Testis (tissue), 5 donors: Measurements from ENCODE around the gene RCHY1. TPM values are rescaled to one million over a fixed set of nuclear protein-coding genes. Genes with fewer than 3 reads are reported as not detected.
A peak's percentile ranks its signal among the peaks of the same experiment; 100 is the strongest.

Source experiments
- DNase-seq: peaks from one replicate; pipeline ENCODE4 v3.0.0-alpha.2; 2019
- H3K27ac ChIP-seq, 2 donors: fragments of 200-600 bp; sonication (generic); one replicate each; pipeline ENCODE4 v1.5.1; 2019
- H3K27me3 ChIP-seq: fragments of 200-600 bp; sonication (generic); one replicate; pipeline ENCODE4 v1.5.1; 2019
- H3K36me3 ChIP-seq: fragments of 200-600 bp; sonication (generic); one replicate; pipeline ENCODE4 v1.5.1; 2017; ENCODE audit warnings: low read depth; ENCODE audit errors: missing control alignments
- H3K4me1 ChIP-seq: fragments of 200-600 bp; sonication (generic); one replicate; pipeline ENCODE4 v1.5.1; 2019
- H3K4me3 ChIP-seq, 2 donors: fragments of 200-600 bp; sonication (generic); one replicate each; pipeline ENCODE4 v1.5.1; 2017 to 2019
- H3K9me3 ChIP-seq: fragments of 200-600 bp; sonication (generic); one replicate; pipeline ENCODE4 v1.5.1; 2017
- POLR2A ChIP-seq: fragments of 450-650 bp; IDR thresholded peaks from one replicate; pipeline ENCODE4 v1.6.1; 2017; ENCODE audit warnings: antibody characterized with exemption, mild to moderate bottlenecking, moderate library complexity
- WGBS, 2 donors: methylation state at CpG; one replicate each; pipeline ENCODE4 v1.1.5; 2018; 5-methylcytosine and 5-hydroxymethylcytosine counted together
- intact Hi-C: fragments of 100-400 bp; cut with DNase I; formaldehyde crosslinking; loops from one replicate; pipeline ENCODE4 v1.15.1; 2023; ENCODE audit warnings: low total_unique reads
- long read RNA-seq, 2 donors: transcript quantifications; one replicate each; lab custom pipeline, GENCODE V29; 2026
- polyA plus RNA-seq: library from polyadenylated mRNA; stranded (reverse); fragments of 350-450 nt; fragmentation: Illumina TruSeq; extraction: RNeasy Lipid Tissue Mini Kit (QIAGEN cat#74804); gene quantifications from one replicate; pipeline ENCODE4 v1.2.3, GENCODE V29; 2014; ENCODE audit warnings: low read depth, low replicate concordance; ENCODE audit not compliant: insufficient read depth
- total RNA-seq, 2 donors: library from RNA; depleted of rRNA; stranded (reverse); fragments of >200 nt; gene quantifications; one replicate each; pipeline ENCODE4 v1.2.3, GENCODE V29; 2016
- TF ChIP-seq, protein P1 (sequence below), 3 experiments: fragments of 450-650 bp in 2 of 3; fragments of 200-600 bp in 1 of 3; sonication (generic) in 1 of 3; IDR thresholded peaks; one replicate each; pipeline ENCODE4 v1.5.1; 2016 to 2019; ENCODE audit warnings: antibody characterized with exemption in 3 of 3, mild to moderate bottlenecking in 2 of 3, moderate library complexity in 1 of 3

The RCHY1 gene
- total RNA-seq (10 to 100 TPM; 35.5 to 44.5 TPM), polyA plus RNA-seq (49.5 TPM)
- long read RNA-seq, donor 1, full-length matches to known transcripts = 25 of 25 reads
- long read RNA-seq, donor 1, partial matches to known transcripts = 0 of 25 reads
- long read RNA-seq, donor 1, other reads (novel, unspliced or antisense) = 0 of 25 reads
- long read RNA-seq, donor 2, full-length matches to known transcripts = 10 of 10 reads
- long read RNA-seq, donor 2, partial matches to known transcripts = 0 of 10 reads
- long read RNA-seq, donor 2, other reads (novel, unspliced or antisense) = 0 of 10 reads

DNA sequence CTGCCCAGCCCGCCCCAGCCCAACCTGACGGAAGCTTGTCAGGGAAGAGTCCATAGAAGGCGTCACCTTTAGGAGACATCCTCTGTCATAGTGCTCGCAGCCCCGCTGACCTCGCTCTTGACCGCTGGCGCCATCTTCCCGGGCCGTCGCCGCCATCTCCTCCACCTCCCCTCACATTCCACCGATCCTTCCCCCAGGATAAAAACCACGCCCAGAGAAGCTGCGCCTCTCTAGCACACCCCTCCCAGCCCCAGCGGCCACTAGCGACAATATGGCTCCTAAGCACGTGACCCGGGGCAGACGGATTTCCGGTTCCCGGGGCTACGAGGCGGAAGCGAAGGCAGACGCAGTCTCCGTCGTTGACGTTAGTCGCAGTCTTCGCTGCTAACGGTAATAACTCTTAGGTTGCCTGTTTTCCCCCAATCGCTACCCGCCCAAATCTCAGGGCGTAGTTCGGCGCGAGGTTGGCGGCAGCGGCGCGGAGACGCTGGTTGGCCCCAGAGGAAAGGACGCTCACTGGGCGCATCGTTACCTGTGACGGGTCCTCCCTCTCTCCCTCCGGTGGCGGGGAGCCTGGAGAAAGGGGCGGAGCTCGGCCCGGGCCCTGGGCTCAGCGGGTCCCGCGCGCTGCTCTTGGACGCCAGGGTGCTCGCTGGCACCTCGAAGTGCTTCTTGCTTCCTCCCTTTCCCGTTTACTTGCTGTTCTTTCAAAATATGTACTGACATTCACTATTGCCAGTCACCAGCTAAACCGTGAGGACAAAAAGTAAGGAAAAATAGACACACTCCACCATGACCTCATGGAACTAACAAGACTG, at the start of gene RCHY1, which contains the start of gene THAP6:
TSS of gene RCHY1 (minus strand) at position 273 of the 818 bp plus-strand sequence. CDS start at position 156, 117 bp downstream.
TSS of gene THAP6 (plus strand) at position 343 of the 818 bp plus-strand sequence. CDS start 980 bp downstream, outside the sequence.
- peak; percentile 98 for DNase-seq
- WGBS, 2 donors = 1% methylated on average over 24 to 61 of the region's 61 CpGs
- no peak for TF ChIP-seq POLR2A
- TF ChIP-seq, protein P1, sequence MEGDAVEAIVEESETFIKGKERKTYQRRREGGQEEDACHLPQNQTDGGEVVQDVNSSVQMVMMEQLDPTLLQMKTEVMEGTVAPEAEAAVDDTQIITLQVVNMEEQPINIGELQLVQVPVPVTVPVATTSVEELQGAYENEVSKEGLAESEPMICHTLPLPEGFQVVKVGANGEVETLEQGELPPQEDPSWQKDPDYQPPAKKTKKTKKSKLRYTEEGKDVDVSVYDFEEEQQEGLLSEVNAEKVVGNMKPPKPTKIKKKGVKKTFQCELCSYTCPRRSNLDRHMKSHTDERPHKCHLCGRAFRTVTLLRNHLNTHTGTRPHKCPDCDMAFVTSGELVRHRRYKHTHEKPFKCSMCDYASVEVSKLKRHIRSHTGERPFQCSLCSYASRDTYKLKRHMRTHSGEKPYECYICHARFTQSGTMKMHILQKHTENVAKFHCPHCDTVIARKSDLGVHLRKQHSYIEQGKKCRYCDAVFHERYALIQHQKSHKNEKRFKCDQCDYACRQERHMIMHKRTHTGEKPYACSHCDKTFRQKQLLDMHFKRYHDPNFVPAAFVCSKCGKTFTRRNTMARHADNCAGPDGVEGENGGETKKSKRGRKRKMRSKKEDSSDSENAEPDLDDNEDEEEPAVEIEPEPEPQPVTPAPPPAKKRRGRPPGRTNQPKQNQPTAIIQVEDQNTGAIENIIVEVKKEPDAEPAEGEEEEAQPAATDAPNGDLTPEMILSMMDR (IDR thresholded peaks at IDR 0.05) = no peak
- Histone ChIP-seq H3K27me3 (no peaks in the 10 kb centered on the region), H3K27ac (peak within 1 kb of the TSS; percentile 94 to 96), H3K36me3 (no peaks in the 10 kb centered on the region), H3K9me3 (no peaks in the 10 kb centered on the region), H3K4me3 (peak within 1 kb of the TSS; percentile 79 to 86), H3K4me1 (peaks cover 10% of the 10 kb centered on the region)
- intact Hi-C loops = loop anchor here (5.0 kb wide), 1 partner anchor 582 kb away; the partner anchor contains the start of gene PARM1

DNA sequence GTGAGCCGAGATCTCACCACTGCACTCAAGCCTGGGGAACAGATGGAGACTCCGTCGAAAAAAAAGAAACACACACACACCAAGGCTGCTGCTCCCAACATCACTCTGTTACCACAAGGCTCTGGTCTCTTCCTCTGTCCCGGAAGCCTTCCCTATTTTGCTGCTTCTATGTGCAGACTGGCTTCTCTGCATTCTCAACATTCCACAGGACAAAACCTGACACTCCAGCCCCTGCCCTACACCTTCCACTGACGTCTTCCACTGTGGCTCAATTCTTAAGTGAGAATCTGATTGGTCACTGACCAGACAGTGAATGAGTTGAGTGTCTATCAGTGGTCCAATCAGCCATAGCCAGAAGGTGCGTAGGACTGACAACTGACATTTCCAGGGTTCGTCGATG, 47.6 kb upstream of the RCHY1 start:
- Histone ChIP-seq H3K36me3 (no peaks in the 10 kb centered on the region), H3K9me3 (no peaks in the 10 kb centered on the region), H3K4me3 (no peak overlapping the region), H3K4me1 (no peaks in the 10 kb centered on the region), H3K27me3 (no peaks in the 10 kb centered on the region), H3K27ac (no peak overlapping the region)
- peak; percentile 22 for DNase-seq
- TF ChIP-seq POLR2A = no peak
- TF ChIP-seq, protein P1 (IDR thresholded peaks at IDR 0.05) = no peak
- 44 to 65% methylated on average over 8 of the region's 8 CpGs for WGBS, 2 donors
- intact Hi-C loops = no loop called here

DNA sequence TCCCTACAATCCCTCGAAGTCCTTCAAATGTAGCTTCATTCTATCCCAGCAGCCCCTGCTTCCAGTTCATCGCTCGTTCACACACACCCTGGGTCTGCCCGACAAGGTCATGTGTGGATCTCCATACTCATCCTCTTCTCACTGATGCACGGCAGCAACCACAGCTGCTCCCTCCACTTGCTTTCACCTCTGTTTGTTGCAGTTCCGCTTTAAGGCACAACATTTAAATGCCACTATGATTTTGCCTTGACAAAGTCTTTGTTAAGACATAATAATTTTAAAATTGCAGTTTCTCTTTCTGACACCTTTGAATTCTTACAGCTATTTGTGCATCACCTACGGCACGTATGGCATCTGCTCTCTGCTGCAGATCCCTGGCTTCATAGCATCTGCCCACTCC, 43.5 kb upstream of the RCHY1 start:
- no peaks in the 10 kb centered on the region for H3K36me3 ChIP-seq
- intact Hi-C loops = no loop called here
- H3K4me1 ChIP-seq = no peaks in the 10 kb centered on the region
- WGBS, 2 donors = 79 to 81% methylated on average over 8 of the region's 8 CpGs
- H3K9me3 ChIP-seq = no peaks in the 10 kb centered on the region
- H3K27me3 ChIP-seq = no peaks in the 10 kb centered on the region
- H3K4me3 ChIP-seq = no peak overlapping the region
- no peak overlapping the region for H3K27ac ChIP-seq
- TF ChIP-seq POLR2A = no peak
- TF ChIP-seq, protein P1 (IDR thresholded peaks at IDR 0.05) = no peak
- DNase-seq = no peak

DNA sequence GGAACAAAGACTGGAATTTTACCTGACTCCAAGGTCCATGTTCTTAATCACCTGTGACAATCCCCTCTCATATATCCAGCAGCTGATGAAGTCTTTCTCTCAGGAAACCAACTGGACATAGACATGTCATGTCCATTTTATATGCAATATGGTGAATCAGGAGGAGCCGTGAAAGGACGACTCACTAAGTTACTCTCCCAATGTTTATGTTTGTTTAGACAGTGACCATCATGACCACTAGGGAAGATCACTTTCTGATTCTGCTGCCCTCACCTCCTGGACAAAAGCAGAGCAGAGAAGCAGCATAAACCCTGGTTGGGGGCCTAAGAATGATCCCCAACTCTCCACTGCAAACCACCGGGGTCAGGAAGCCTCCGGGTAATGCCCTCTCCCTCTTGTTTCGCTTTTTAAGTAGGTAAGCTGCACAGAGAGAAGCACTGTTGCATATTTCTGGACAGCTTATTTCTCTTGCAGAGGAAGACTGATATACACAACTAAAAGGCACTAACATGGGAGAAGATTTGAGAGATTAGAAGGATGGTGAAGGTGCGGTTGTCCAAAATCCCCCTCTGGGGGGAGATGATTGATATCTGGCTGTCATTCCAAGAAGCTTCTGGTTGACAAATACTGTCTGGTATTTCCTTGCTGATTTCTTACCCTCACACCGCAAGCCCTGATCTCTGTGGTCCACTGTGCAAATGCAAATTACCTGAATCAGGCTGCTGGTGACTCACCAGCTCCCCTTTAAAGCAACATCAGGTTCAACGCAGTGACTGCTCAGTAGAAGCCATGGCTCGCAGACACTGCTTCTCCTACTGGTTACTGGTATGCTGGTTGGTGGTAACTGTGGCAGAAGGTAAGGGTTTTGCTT, 41.3 kb upstream of the RCHY1 start, which contains the start of gene ODAPH:
TSS of gene ODAPH (plus strand) at position 773 of the 871 bp plus-strand sequence. CDS start at position 790, 17 bp downstream.
- TF ChIP-seq, protein P1 (IDR thresholded peaks at IDR 0.05) = no peak
- TF ChIP-seq POLR2A = no peak
- DNase-seq = no peak
- no peak within 1 kb of the TSS for H3K27ac ChIP-seq
- no peak within 1 kb of the TSS for H3K4me3 ChIP-seq
- WGBS, 2 donors = 64 to 72% methylated on average over 9 of the region's 9 CpGs
- H3K36me3 ChIP-seq = no peaks in the 10 kb centered on the region
- H3K9me3 ChIP-seq = no peaks in the 10 kb centered on the region
- H3K27me3 ChIP-seq = no peaks in the 10 kb centered on the region
- intact Hi-C loops = no loop called here
- no peaks in the 10 kb centered on the region for H3K4me1 ChIP-seq
